Esophagus (tissue), 2 donors: Measurements from ENCODE around the gene TSR2. TPM values are rescaled to one million over a fixed set of nuclear protein-coding genes. Genes with fewer than 3 reads are reported as not detected.

Source experiments
- H3K27ac ChIP-seq, 2 donors: one replicate each; pipeline ENCODE4 v1.5.1; 2013; ENCODE audit warnings: low read depth in 2 of 2, mild to moderate bottlenecking in 2 of 2, inconsistent platforms in 1 of 2, low read length in 1 of 2, moderate library complexity in 1 of 2
- H3K27me3 ChIP-seq, 2 donors: one replicate each; pipeline ENCODE4 v1.6.1; 2013; ENCODE audit warnings: low read length in 2 of 2, control low read depth in 1 of 2, mild to moderate bottlenecking in 1 of 2; ENCODE audit not compliant: insufficient read depth in 2 of 2, control insufficient read depth in 1 of 2
- H3K36me3 ChIP-seq, 2 donors: one replicate each; pipeline ENCODE4 v1.6.1; 2013; ENCODE audit warnings: low read length in 1 of 2; ENCODE audit not compliant: control insufficient read depth in 2 of 2, insufficient read depth in 2 of 2
- H3K4me1 ChIP-seq, 2 donors: one replicate each; pipeline ENCODE4 v1.6.1; 2013; ENCODE audit warnings: low read length in 1 of 2; ENCODE audit not compliant: control insufficient read depth in 2 of 2, insufficient read depth in 2 of 2
- H3K4me3 ChIP-seq, 2 donors: one replicate each; pipeline ENCODE4 v1.5.1; 2013; ENCODE audit warnings: low read length in 2 of 2, mild to moderate bottlenecking in 2 of 2, low read depth in 1 of 2, moderate library complexity in 1 of 2
- H3K9me3 ChIP-seq, 2 donors: one replicate each; pipeline ENCODE4 v1.6.1; 2013; ENCODE audit warnings: mild to moderate bottlenecking in 2 of 2, low read depth in 1 of 2, low read length in 1 of 2, moderate library complexity in 1 of 2; ENCODE audit not compliant: control insufficient read depth in 2 of 2, insufficient read depth in 1 of 2
- WGBS, 2 donors: extraction: QIAGEN DNeasy Blood & Tissue Kit; methylation state at CpG; one replicate each; pipeline ENCODE4 v1.1.7; 2013; 5-methylcytosine and 5-hydroxymethylcytosine counted together
- polyA plus RNA-seq, 2 donors: library from polyadenylated mRNA; stranded (reverse); fragments of 200-250 nt; gene quantifications; one replicate each; pipeline ENCODE4 v1.2.3, GENCODE V29; 2013
- donor health status: healthy with polysubstance abuse.
- donor health status: Bipolar disorder and iron deficiency.

The TSR2 gene
- polyA plus RNA-seq: 10 to 100 TPM; 21.7 to 28.8 TPM

GRCh38 chrX:54439960-54440871 is at the start of gene TSR2:
Gene TSR2, plus strand, starts transcription at chrX:54440404. Its CDS starts 18 bp downstream, at chrX:54440422.
- 0 to 34% methylated on average over 39 to 40 of the region's 40 CpGs for WGBS, 2 donors
- no peaks in the 10 kb centered on the region for H3K4me1 ChIP-seq
- peaks cover 0 to 2% of the 10 kb centered on the region in 2 donors for H3K36me3 ChIP-seq
- no peaks in the 10 kb centered on the region for H3K9me3 ChIP-seq
- H3K4me3 ChIP-seq: peak within 1 kb of the TSS; percentile 80 to 95
- H3K27ac ChIP-seq: no peak within 1 kb of the TSS
- H3K27me3 ChIP-seq: no peaks in the 10 kb centered on the region

- Histone ChIP-seq H3K36me3 (no peaks in the 10 kb centered on the region), H3K4me1 (no peaks in the 10 kb centered on the region), H3K4me3 (no peak overlapping the region), H3K9me3 (no peaks in the 10 kb centered on the region), H3K27me3 (no peaks in the 10 kb centered on the region), H3K27ac (no peak overlapping the region)
- 46 to 85% methylated on average over 1 of the region's 1 CpG for WGBS, 2 donors
Measured at GRCh38 chrX:54397113-54397512, 43.1 kb upstream of the TSR2 start.

GRCh38 chrX:54407266-54407665 is 32.9 kb upstream of the TSR2 start:
- H3K27me3 ChIP-seq: no peaks in the 10 kb centered on the region
- no peaks in the 10 kb centered on the region for H3K4me1 ChIP-seq
- H3K4me3 ChIP-seq: no peak overlapping the region
- H3K27ac ChIP-seq: no peak overlapping the region
- no peaks in the 10 kb centered on the region for H3K36me3 ChIP-seq
- WGBS, 2 donors: 56 to 58% methylated on average over 2 of the region's 2 CpGs
- H3K9me3 ChIP-seq: no peaks in the 10 kb centered on the region

- H3K27ac ChIP-seq: no peak overlapping the region
- no peak overlapping the region for H3K4me3 ChIP-seq
- no peaks in the 10 kb centered on the region for H3K9me3 ChIP-seq
- H3K36me3 ChIP-seq: no peaks in the 10 kb centered on the region
- H3K4me1 ChIP-seq: no peaks in the 10 kb centered on the region
- 71 to 76% methylated on average over 1 of the region's 1 CpG for WGBS, 2 donors
- H3K27me3 ChIP-seq: no peaks in the 10 kb centered on the region
Measured at GRCh38 chrX:54411732-54412131, 28.5 kb upstream of the TSR2 start.

- Histone ChIP-seq H3K36me3 (no peaks in the 10 kb centered on the region), H3K4me1 (no peaks in the 10 kb centered on the region), H3K4me3 (no peak overlapping the region), H3K9me3 (no peaks in the 10 kb centered on the region), H3K27me3 (no peaks in the 10 kb centered on the region), H3K27ac (no peak overlapping the region)
- WGBS, 2 donors: 60 to 62% methylated on average over 2 to 3 of the region's 3 CpGs
Measured at GRCh38 chrX:54413753-54414152, 26.5 kb upstream of the TSR2 start.

GRCh38 chrX:54415534-54416350 is 24.5 kb upstream of the TSR2 start:
- no peak overlapping the region for H3K4me3 ChIP-seq
- H3K4me1 ChIP-seq: no peaks in the 10 kb centered on the region
- no peak overlapping the region for H3K27ac ChIP-seq
- H3K36me3 ChIP-seq: no peaks in the 10 kb centered on the region
- no peaks in the 10 kb centered on the region for H3K27me3 ChIP-seq
- WGBS, 2 donors: 30 to 45% methylated on average over 13 of the region's 13 CpGs
- H3K9me3 ChIP-seq: no peaks in the 10 kb centered on the region

- no peaks in the 10 kb centered on the region for H3K27me3 ChIP-seq
- H3K4me1 ChIP-seq: no peaks in the 10 kb centered on the region
- no peak overlapping the region for H3K4me3 ChIP-seq
- 67 to 76% methylated on average over 2 of the region's 2 CpGs for WGBS, 2 donors
- H3K36me3 ChIP-seq: no peaks in the 10 kb centered on the region
- no peaks in the 10 kb centered on the region for H3K9me3 ChIP-seq
- no peak overlapping the region for H3K27ac ChIP-seq
Measured at GRCh38 chrX:54416965-54417364, 23.2 kb upstream of the TSR2 start.

GRCh38 chrX:54419559-54420302 is 20.5 kb upstream of the TSR2 start:
- Histone ChIP-seq H3K4me1 (no peaks in the 10 kb centered on the region), H3K27ac (no peak overlapping the region), H3K4me3 (no peak overlapping the region), H3K27me3 (no peaks in the 10 kb centered on the region), H3K36me3 (no peaks in the 10 kb centered on the region), H3K9me3 (no peaks in the 10 kb centered on the region)
- WGBS, 2 donors: 31 to 49% methylated on average over 3 of the region's 3 CpGs

GRCh38 chrX:54422168-54422567 is 18.0 kb upstream of the TSR2 start:
- H3K27me3 ChIP-seq: no peaks in the 10 kb centered on the region
- H3K9me3 ChIP-seq: no peaks in the 10 kb centered on the region
- no peak overlapping the region for H3K4me3 ChIP-seq
- H3K27ac ChIP-seq: no peak overlapping the region
- no peaks in the 10 kb centered on the region for H3K4me1 ChIP-seq
- 56 to 58% methylated on average over 3 of the region's 3 CpGs for WGBS, 2 donors
- H3K36me3 ChIP-seq: no peaks in the 10 kb centered on the region
